ENCODE results near the gene CPPED1. TPM values are rescaled to one million over a fixed set of nuclear protein-coding genes. Genes with fewer than 3 reads are reported as not detected.

The CPPED1 gene
- total RNA-seq, 1 experiment from 2014 or later: 7.9 TPM

GRCh38 chr16:12612598-12613101 is 191.0 kb downstream of the CPPED1 start:
- Histone ChIP-seq H3K27me3 (ENCODE audit: insufficient read depth, low read length) (no peaks in the 10 kb centered on the region), H3K79me2 (ENCODE audit: insufficient read depth, low read length) (no peaks in the 10 kb centered on the region), H3K9me3 (ENCODE audit: control insufficient read depth, low read depth, low read length) (no peaks in the 10 kb centered on the region), H3K23ac (ENCODE audit: insufficient read length, low read depth, low read length) (no peak overlapping the region), H3K4me2 (ENCODE audit: insufficient read depth, insufficient read length, low read length) (no peak overlapping the region), H4K5ac (ENCODE audit: insufficient read length, low read depth, low read length) (no peak overlapping the region), H4K20me1 (ENCODE audit: control insufficient read depth, insufficient read depth, insufficient read length) (no peaks in the 10 kb centered on the region), H2BK120ac (ENCODE audit: low read depth, low read length, poor library complexity, severe bottlenecking) (no peak overlapping the region), H3K18ac (ENCODE audit: insufficient read length, low read depth, low read length) (no peak overlapping the region), H2AK5ac (ENCODE audit: insufficient read length, low read length) (no peak overlapping the region), H3K56ac (ENCODE audit: insufficient read length, low read depth, low read length) (no peak overlapping the region), H3K9ac (ENCODE audit: extremely low read depth, insufficient read length, low read length) (no peak overlapping the region), H3K4me1 (ENCODE audit: insufficient read depth, low read length) (peaks cover 13% of the 10 kb centered on the region; the same call in 1 of the 2 replicates), H3K27ac (ENCODE audit: insufficient read length, low read depth, low read length) (no peak overlapping the region), H2BK15ac (ENCODE audit: low read depth, low read length) (no peak overlapping the region), H3T11ph (ENCODE audit: low read length) (no peak overlapping the region), H2BK20ac (ENCODE audit: low read depth, low read length, poor library complexity, severe bottlenecking) (no peak overlapping the region), H3K23me2 (ENCODE audit: insufficient read length, low read depth, low read length, poor library complexity, severe bottlenecking) (no peaks in the 10 kb centered on the region), H3K79me1 (ENCODE audit: insufficient read depth, low read depth, low read length, poor library complexity, severe bottlenecking) (no peaks in the 10 kb centered on the region), H2BK12ac (ENCODE audit: insufficient read length, low read depth, low read length) (no peak overlapping the region), H4K91ac (ENCODE audit: insufficient read length, low read depth, low read length) (no peak overlapping the region), H3K4ac (ENCODE audit: low read depth, low read length) (no peak overlapping the region), H2BK5ac (ENCODE audit: insufficient read length, low read length) (no peak overlapping the region), H4K8ac (replicated peaks; ENCODE audit: insufficient read length, low read depth, low read length) (no peak overlapping the region), H3K14ac (ENCODE audit: insufficient read depth, low read length) (no peak overlapping the region), H2AFZ (ENCODE audit: low read length) (no peak overlapping the region)
- peaks cover 4% of the 10 kb centered on the region for H3K27me3 Mint-ChIP-seq (ENCODE audit: low read depth)
- no peak overlapping the region for H3K27ac Mint-ChIP-seq
- H3K4me1 Mint-ChIP-seq: peaks cover 25 to 34% of the 10 kb centered on the region in 2 experiments
- no peak for TF ChIP-seq CTCF (conservative IDR thresholded peaks at IDR 0.05)
- no peaks in the 10 kb centered on the region; a peak in 1 of 7 replicates for H3K36me3 Mint-ChIP-seq (ENCODE audit: insufficient read depth in 1 of 3, low read depth in 3 of 3)
- no peak overlapping the region for H3K4me3 Mint-ChIP-seq
- whole genome bisulfite sequencing (ENCODE audit: extremely low coverage, insufficient read length, low lambda C conversion rate): no CpG with 5 or more reads among the region's 9 CpGs
- peaks cover under 1 to 2% of the 10 kb centered on the region in 2 experiments; a peak in 2 of 5 replicates for H3K9me3 Mint-ChIP-seq
- no peak for DNase-seq
